HG03575 (cell line): ENCODE results near the gene PML.

ENCODE experiments used
- ATAC-seq: cut with Tn5 transposase; IDR thresholded peaks from one replicate; pipeline ENCODE4 v1.9.1; 2021; ENCODE audit not compliant: unreplicated experiment, insufficient number of reproducible peaks, low FRiP score; ENCODE audit errors: extremely low read depth

The PML gene

GRCh38 chr15:73994413-73994883, at the start of gene PML:
PML (plus strand) TSS chr15:73994716; CDS start chr15:73994813, 97 bp downstream.
- no peak for ATAC-seq

GRCh38 chr15:73945130-73945508, 49.4 kb upstream of the PML start:
- no peak for ATAC-seq

- no peak for ATAC-seq
These were observed 48.3 kb upstream of the PML start for GRCh38 chr15:73946046-73946721.

- ATAC-seq, result no peak
These were observed 47.6 kb upstream of the PML start for GRCh38 chr15:73946795-73947370.

- ATAC-seq, result no peak
These were observed 46.9 kb upstream of the PML start for GRCh38 chr15:73947651-73948050.

GRCh38 chr15:73948396-73948795, 46.1 kb upstream of the PML start:
- ATAC-seq, result no peak

- no peak for ATAC-seq
These were observed 45.5 kb upstream of the PML start for GRCh38 chr15:73948982-73949381.

GRCh38 chr15:73949496-73949895, 45.0 kb upstream of the PML start:
- no peak for ATAC-seq

GRCh38 chr15:73950479-73950830, 44.1 kb upstream of the PML start:
- no peak for ATAC-seq

- ATAC-seq, result no peak
These were observed 43.5 kb upstream of the PML start for GRCh38 chr15:73950831-73951561.

GRCh38 chr15:73951601-73952000, 42.9 kb upstream of the PML start:
- no peak for ATAC-seq

- no peak for ATAC-seq
These were observed 42.2 kb upstream of the PML start for GRCh38 chr15:73952171-73952912.

- no peak for ATAC-seq
These were observed 41.4 kb upstream of the PML start for GRCh38 chr15:73952913-73953750.

- ATAC-seq, result no peak
These were observed 40.0 kb upstream of the PML start for GRCh38 chr15:73954188-73955145.

- no peak for ATAC-seq
These were observed 39.2 kb upstream of the PML start for GRCh38 chr15:73955326-73955725.

GRCh38 chr15:73955861-73956742, 38.4 kb upstream of the PML start:
- ATAC-seq, result no peak

GRCh38 chr15:73956743-73957135, 37.8 kb upstream of the PML start:
- no peak for ATAC-seq
